HG03097 (cell line): ENCODE measurements around the gene ZNF771.

ENCODE experiments used
- ATAC-seq: cut with Tn5 transposase; IDR thresholded peaks from one replicate; pipeline ENCODE4 v1.9.1; 2021; ENCODE audit not compliant: unreplicated experiment, low FRiP score

The ZNF771 gene

DNA sequence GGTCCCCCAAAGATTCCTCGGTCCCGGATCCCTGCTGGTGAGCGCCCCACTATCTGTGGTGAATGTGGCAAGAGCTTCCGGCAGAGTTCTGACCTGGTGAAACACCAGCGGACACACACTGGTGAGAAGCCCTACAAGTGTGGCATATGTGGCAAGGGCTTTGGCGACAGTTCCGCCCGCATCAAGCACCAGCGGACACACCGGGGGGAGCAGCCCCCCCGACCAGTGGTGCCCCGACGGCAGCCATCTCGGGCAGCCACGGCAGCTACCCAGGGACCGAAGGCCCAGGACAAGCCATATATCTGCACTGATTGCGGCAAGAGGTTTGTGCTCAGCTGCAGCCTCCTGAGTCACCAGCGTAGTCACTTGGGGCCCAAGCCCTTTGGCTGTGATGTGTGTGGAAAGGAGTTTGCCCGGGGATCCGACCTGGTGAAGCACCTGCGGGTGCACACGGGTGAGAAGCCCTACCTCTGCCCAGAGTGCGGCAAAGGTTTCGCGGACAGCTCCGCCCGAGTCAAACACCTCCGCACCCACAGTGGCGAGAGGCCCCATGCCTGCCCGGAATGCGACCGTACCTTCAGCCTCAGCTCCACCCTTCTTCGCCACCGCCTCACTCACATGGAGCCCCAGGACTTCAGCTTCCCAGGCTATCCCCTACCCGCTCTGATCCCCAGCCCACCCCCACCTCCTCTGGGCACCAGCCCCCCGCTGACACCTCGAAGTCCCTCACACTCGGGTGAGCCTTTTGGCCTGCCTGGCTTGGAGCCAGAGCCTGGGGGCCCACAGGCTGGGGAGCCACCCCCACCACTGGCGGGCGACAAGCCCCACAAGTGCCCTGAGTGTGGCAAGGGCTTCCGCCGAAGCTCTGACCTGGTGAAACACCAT is 9.4 kb upstream of the ZNF771 start:
- no peak for ATAC-seq

- ATAC-seq = no peak
These were observed 8.6 kb upstream of the ZNF771 start for GRCh38 chr16:30398661-30399434.

DNA sequence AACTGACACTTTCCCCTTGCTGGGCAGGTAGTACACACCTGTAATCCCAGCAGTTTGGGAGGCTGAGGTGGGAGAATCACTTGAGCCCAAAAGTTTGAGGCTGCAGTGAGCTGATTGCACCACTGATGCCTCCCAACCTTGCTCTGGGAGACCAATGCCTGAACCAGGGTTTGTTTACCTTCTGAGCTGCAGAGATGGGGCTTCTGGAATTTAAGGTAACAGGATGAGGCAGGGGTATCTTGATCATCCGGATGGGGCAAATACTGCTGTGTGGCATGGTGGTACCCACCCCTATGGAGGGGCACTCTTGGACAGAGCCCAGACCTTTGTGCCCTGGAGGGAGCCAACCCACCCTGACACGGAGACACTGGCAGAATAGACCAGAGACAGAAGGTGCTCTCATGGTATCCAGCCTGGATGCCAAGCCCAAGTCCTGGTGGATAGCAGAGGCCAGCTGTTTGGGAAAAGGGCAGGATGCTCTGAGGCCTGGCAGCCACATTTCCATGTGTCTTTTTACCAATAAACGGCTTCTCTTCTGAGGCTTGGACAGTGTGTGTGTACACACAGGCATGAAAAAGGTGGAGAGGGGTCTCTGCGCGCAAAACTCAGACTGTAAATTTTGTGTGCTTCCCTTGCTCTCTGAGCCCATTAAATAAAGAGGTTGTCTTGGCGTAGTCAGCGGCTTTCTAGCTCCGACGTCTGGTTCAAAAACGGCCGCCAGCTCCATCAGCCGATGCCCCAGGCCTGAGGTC is 7.8 kb upstream of the ZNF771 start:
- no peak for ATAC-seq

- ATAC-seq = no peak
These were observed 5.5 kb upstream of the ZNF771 start for GRCh38 chr16:30401768-30402425.

GRCh38 chr16:30406795-30407101 is 658 bp upstream of the ZNF771 start:
- ATAC-seq = no peak

- no peak for ATAC-seq
These were observed 563 bp downstream of the ZNF771 start for GRCh38 chr16:30407804-30408534.

GRCh38 chr16:30409125-30410060 is 2.0 kb downstream of the ZNF771 start:
- ATAC-seq = peak; percentile 42

DNA sequence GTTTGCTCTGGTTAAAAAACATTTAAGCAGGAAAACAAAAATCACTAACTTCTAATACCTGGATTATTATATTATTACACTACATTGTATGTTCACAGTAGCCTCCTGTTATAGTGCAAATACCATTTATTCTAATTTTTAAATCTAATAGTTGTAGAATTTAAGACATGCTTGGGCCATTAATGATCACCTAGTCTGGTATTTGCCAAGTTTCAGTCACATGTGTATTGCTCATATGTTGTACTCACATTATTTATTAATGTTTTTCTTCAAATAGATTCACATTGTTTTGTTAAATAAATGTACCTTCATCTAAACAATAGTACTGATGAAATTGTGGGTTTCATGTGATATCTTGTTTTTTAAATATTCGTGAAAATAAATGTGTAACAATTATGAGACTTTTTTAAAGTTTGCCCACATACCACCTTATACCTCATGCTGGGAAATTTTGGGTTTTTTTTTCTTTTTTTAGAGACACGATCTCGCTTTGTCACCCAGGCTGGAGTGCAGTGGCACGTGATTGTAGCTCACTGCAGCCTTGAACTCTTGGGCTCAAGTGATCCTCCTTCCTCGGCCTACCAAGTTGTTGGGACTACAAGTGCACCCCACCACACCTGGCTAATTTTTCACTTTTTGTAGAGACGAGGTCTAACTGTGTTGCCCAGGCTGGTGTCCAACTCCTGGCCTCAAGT is 5.9 kb downstream of the ZNF771 start:
- no peak for ATAC-seq

DNA sequence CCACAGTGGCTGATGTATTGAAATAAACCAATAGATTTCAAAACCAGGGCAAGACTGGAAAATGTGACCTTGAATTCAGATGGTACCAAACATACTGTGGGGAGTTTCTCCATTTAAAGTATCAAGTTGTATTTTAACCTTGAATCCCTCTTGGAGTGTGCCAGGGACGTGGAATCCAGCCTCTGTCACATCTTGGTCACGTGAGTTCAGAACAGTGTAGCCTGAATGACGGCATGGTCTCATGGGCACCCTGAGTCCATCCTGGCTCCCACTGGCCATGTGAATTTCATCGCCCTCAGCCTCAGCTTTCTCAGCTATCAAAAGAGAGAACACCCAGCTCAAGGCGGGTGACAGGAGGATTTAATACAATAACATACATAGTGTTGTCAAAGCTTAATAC is 6.8 kb downstream of the ZNF771 start:
- ATAC-seq = no peak

GRCh38 chr16:30416047-30416603 is 8.7 kb downstream of the ZNF771 start:
- no peak for ATAC-seq

DNA sequence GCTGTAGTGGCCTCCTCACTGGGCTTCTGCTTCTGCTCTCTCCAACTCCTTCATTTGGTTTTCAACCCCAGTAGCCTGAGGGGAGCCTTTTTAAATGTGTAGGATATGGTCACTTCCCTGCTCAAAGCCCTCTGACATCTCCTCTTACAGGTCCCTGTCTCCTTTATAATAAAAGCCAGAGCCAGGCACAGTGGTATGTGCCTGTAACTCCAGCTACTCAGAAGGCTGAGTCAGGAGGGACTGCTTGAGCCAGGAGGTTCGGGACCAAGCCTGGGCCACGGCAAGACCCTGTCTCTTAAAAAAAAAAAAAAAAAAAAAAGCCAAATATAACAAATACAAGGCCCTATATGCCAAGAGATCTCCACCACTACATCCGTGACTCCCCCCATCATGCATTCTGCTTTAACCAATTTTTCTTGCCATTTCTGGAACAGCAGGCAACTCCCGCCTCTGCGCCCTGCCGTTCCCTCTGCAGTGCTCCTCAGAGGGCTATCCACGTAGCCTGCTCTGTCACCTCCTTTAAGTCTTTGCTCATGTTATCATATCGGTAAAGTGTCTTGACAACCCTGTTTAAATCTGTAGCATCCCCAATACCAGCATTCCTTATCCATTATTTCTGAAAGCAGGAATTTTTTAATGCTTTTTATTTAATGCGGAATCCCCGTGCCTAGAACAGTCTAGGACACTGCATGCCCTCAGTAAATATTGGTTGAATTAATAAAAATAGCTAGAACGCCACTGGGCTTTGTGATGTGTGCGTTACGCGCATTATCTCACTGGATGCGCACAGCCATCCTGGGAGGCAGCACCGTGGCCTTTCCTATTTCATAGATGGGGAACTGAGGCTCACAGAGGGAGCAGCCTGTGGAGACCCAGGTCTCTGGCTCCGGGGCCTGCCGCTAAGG is 9.5 kb downstream of the ZNF771 start:
- ATAC-seq = no peak

GRCh38 chr16:30417529-30418349 is 10.3 kb downstream of the ZNF771 start:
- ATAC-seq = peak; percentile 80

- no peak for ATAC-seq
These were observed 11.2 kb downstream of the ZNF771 start for GRCh38 chr16:30418350-30419181.

DNA sequence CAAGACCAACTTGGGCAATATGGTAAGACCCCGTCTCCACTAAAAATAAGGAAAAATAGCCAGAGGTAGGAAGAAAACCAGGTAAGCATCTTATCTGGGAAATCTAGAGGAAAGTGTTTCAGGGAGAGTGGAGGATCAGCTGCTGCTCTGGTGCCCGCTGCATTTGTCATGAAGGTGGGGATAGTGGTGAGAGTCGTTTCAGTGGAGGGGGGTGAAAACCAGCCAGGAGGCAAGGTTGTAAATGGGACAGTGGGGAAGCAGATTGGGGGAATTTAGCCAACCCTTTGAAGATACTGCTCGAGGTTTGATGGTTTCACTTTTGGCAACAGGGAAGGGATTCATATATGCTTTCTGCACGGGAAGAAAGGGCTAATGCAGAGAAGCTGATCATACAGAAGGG is 13.6 kb downstream of the ZNF771 start:
- ATAC-seq = no peak

DNA sequence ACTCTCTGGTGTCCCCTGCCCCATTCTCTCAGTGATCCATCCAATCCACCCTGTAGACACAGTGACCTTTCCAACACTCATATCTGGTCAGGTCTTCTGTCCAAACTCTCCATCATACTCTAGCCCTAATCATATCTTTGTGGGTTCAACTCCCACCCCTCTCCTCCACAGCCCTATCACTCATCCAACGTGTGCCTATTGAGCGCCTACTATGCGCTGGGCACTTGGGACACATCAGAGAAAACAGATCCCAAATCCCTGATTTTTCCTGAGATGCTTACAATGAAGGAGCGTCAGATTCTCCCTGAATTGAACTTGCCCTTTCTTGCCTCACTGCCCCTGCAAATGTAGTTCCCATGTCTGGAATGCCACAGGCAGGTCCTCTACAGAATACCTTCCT is 20.6 kb downstream of the ZNF771 start:
- ATAC-seq = no peak

- ATAC-seq = no peak
These were observed 21.9 kb downstream of the ZNF771 start for GRCh38 chr16:30429418-30429677.
